Right ventricle myocardium inferior (tissue), 1 donor: ENCODE results near the gene KDM6A. TPM values are rescaled to one million over a fixed set of nuclear protein-coding genes. Genes with fewer than 3 reads are reported as not detected.
"Not testable (repeated sequence)": the region's sequence is repeated elsewhere in the genome, so short reads cannot be mapped to it uniquely, and the experiment has no call there.

Experiments
- ATAC-seq: fragments of 200-7000 bp; cut with Tn5 transposase; one replicate; pipeline ENCODE4 v1.9.1; 2020; ENCODE audit warnings: mild to moderate bottlenecking, moderate library complexity
- DNase-seq: peaks from one replicate; pipeline ENCODE4 v3.0.0; 2021; ENCODE audit errors: missing footprints
- intact Hi-C: fragments of 100-400 bp; cut with DNase I; formaldehyde crosslinking; loops from one replicate; pipeline ENCODE4 v1.11.0; 2022
- total RNA-seq: library from RNA; stranded (reverse); fragmentation: NEBNext Ultra II Directional; extraction: Animal tissue kit (Norgen Biotek cat#: 25700); gene quantifications from one replicate; pipeline ENCODE4 v1.2.1, GENCODE V29; 2021
- donor health status: DM: no; HTN: yes; CAD: no; lungs with severe emphysema.

KDM6A gene
- total RNA-seq, 1 donor from 2014 or later, result 13.5 TPM

DNA sequence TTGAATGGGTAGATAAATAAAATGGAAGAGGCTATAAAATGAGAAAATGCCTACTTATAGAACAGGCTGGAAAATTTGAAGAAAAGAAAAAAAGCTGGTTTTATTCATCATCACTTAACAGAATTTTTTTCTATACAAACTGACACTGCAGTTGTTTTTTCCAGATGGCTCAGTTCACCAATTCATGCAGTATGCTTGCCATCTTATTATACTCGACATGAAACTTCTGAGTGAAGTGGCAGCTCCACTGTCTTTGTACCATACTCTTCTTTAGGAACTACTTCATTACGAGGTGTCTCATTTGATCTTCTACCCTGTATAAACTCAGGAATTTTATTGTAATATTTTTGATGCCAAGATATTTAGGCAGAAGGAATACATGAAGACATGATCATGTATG, 153.0 kb downstream of the KDM6A start:
- ATAC-seq (no peak), DNase-seq (no peak)
- intact Hi-C loops, result no loop called here

DNA sequence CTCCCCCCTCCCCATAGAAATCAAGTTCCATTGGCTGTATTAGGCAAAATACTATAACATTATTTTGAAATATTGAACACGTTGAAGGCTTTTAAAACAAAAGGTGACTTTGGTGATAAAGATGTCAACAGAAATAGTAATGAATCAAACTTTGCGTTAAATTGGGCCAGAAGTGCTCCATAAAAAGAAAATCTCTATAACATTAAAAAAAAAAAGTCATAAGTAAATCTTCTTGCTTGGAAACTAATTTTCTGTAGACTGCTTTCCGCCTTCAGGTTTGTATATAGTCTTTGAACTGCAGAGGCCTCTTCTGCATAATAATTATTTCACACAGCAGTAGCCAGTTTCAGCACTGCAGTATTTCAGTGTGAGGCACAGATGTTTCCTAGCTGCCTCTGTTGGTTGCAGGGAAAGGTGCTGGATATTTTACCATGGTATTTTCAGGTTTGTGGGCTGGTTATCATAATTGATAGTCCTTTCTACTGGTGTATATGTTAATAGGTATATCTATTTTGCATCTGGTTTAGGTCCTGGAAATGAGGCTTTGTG, 158.9 kb downstream of the KDM6A start:
- ATAC-seq (no peak), DNase-seq (no peak)
- intact Hi-C loops, result no loop called here

DNA sequence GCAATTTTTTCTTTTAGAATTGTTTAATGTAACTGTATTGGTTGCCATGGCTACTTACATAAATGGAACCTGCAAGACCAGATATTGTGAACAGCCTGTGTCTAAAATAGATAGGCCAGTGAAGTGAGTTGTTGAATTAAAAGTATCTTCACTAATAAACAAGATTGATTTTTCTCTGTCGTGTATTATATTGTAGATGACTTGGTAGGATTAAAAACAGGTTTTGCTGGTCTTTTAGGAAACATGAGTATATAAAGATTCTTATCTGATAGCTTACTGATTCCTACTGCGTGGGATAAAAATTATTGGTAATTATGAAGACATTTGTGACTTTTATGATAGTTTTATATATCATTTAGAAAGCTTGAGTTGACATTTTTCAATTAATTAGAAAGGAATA, 162.1 kb downstream of the KDM6A start:
- no peak for ATAC-seq
- intact Hi-C loops, result no loop called here
- no peak for DNase-seq

DNA sequence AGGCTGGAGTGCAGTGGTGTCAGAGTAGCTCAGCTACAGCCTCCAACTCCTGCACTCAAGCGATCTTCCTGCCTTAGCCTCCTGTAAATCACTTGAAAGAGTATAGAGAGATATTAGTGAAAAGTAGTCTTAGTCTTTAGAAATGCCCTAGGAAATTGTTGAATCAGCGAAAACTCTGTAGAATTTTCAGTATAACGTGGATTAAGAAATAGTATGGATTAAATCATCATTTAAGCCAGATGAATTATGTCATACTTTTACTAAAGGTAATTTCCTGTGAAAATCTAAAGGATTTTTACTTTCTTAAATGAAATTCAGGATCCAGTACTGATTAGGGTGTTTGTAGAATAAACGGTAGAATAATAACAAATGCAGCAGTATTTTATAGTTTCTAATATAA, 163.2 kb downstream of the KDM6A start:
- DNase-seq, result no peak
- intact Hi-C loops, result no loop called here
- ATAC-seq, result no peak

DNA sequence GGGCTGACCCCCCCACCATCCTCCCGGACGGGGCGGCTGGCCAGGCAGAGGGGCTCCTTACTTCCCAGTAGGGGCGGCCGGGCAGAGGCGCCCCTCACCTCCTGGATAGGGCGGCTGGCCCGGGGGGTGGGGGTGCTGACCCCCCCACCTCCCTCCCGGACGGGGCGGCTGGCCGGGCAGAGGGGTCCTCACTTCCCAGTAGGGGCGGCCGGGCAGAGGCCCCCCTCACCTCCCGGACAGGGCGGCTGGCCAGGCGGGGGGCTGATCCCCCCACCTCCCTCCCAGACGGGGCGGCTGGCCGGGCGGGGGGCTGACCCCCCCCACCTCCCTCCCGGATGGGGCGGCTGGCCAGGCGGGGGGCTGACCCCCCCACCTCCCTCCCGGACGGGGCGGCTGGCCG, 167.1 kb downstream of the KDM6A start:
- ATAC-seq, intact Hi-C loops, DNase-seq: not testable (repeated sequence)

DNA sequence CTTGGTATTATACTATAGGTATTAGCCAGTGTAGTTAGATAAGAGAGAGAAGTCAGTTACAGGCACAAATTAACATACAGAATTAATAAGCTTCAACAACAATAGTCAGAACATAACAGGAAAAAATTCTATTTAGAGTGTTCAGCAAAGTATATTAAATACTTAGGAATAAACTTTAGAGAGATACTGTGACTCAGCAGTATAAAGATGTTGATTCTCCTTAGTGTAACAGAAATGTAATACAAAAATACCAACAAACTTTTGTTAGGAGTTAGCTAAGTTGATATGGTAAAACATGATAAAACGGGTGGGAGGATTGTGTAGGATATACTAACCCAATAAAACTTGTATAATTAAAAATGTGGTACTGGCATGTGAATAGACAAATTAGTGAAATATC, 173.4 kb downstream of the KDM6A start:
- ATAC-seq, result no peak
- DNase-seq, result no peak
- intact Hi-C loops, result no loop called here

DNA sequence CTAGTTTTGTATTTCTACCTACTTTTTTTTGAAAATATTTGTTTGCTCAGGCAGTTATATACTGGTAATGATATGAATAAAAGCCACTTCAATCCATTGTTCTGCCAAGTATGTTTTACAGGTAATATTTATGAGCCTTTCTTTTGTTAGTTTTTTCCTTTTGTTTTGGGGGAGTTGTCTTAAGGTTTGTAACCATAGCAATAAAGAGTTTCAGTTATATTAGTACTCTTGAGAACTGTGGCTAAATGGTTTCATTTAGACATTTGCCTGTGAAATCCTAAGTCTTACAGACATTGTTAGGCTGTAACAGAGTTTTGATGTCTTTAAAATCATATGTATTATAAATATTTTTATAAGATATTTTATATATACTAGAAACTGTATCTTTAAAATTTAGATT, 177.6 kb downstream of the KDM6A start:
- intact Hi-C loops, result loop anchor here (10.0 kb wide), 1 partner anchor 86 kb away; no protein-coding TSS in a partner anchor
- ATAC-seq, result no peak
- DNase-seq, result no peak

DNA sequence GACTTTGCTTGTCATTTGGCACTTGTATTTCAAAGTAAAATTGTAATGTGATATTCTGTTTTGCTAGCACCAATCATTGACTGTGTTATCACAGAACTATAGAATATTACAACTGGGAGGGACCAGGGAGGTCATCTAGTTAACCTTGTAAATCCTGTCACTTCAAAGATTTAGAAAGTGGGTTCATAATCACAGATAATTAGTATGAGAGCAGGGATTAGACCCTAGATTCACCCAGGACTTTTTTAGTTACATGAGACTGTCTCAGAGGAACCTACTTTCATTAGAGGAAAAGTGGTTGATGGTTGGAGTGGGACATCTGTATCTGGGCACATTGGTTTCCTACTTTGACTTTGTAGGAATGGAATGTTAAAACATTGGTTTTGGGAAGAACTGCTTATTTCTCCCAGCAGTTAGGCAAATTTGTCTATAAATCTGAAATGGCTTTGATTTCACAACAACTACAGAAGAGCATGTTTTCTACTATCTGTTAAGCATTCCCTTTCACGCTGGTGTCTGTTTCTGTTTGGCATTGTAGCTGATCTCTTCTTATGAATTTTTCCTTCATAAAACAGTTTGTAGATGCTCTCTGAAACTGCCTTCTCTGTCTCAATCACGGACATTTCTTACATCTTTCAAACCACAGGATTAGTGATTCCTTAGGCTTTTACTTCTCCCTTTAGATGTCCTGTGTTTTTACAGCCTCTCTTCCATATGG, 183.6 kb downstream of the KDM6A start:
- intact Hi-C loops, result loop anchor here (10.0 kb wide), 1 partner anchor 92 kb away; no protein-coding TSS in a partner anchor
- ATAC-seq (no peak), DNase-seq (no peak)

DNA sequence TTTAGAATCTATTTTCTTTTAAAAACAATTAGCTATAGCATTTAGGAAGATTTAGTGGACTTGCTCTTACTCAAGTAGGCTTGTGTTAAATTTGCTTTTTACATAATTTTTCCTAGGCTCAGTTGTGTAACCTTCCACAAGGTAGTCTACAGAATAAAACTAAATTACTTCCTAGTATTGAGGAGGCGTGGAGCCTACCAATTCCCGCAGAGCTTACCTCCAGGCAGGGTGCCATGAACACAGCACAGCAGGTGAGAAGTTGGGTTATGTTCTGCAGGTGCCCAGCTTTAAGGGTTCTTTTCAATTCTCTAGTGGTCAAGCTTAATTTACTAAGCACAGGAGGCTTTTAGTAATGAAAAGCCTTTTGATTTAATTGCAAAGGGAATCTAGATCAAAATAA, 186.9 kb downstream of the KDM6A start:
- not testable (repeated sequence) for ATAC-seq, DNase-seq
- intact Hi-C loops, result loop anchor here (10.0 kb wide), 1 partner anchor 95 kb away; no protein-coding TSS in a partner anchor

DNA sequence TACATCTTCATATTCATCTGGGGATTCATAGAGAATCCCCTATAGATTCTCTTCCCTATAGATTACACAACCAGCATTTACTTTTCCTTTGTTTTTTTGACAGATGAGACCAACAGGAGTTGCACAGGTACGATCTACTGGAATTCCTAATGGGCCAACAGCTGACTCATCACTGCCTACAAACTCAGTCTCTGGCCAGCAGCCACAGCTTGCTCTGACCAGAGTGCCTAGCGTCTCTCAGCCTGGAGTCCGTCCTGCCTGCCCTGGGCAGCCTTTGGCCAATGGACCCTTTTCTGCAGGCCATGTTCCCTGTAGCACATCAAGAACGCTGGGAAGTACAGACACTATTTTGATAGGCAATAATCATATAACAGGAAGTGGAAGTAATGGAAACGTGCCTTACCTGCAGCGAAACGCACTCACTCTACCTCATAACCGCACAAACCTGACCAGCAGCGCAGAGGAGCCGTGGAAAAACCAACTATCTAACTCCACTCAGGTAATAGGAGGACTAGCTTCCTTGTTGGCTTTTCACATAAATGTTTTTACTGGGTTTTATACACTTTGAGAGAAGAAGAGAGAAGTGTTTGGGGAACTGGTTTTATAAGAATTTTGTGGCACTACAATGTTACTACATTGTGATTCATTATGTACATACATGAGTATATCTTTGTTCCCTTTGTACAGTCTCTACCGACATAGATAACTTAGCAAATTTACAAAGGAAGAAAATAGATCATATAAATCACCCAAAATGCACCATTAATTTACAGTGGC, 190.5 kb downstream of the KDM6A start:
- intact Hi-C loops, result no loop called here
- ATAC-seq (no peak), DNase-seq (no peak)

DNA sequence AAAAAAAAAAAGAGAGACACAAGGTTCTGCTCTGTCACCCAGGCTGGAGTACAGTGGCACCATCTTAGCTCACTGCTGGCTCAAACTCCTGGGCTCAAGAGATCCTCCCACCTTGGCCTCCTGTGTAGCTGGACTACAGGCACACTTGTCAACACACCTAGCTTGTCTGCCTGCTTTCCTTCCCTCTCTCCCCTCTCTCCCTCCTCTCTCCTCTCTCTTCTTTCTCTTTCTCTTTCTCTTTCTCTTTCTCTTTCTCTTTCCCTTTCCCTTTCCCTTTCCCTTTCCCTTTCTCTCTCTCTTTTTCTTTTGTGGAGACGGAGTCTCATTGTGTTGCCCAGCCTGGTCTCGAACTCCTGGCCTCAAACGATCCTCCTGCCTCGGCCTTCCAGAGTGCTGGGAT, 195.6 kb downstream of the KDM6A start:
- no peak for DNase-seq
- ATAC-seq, result no peak
- intact Hi-C loops, result no loop called here

DNA sequence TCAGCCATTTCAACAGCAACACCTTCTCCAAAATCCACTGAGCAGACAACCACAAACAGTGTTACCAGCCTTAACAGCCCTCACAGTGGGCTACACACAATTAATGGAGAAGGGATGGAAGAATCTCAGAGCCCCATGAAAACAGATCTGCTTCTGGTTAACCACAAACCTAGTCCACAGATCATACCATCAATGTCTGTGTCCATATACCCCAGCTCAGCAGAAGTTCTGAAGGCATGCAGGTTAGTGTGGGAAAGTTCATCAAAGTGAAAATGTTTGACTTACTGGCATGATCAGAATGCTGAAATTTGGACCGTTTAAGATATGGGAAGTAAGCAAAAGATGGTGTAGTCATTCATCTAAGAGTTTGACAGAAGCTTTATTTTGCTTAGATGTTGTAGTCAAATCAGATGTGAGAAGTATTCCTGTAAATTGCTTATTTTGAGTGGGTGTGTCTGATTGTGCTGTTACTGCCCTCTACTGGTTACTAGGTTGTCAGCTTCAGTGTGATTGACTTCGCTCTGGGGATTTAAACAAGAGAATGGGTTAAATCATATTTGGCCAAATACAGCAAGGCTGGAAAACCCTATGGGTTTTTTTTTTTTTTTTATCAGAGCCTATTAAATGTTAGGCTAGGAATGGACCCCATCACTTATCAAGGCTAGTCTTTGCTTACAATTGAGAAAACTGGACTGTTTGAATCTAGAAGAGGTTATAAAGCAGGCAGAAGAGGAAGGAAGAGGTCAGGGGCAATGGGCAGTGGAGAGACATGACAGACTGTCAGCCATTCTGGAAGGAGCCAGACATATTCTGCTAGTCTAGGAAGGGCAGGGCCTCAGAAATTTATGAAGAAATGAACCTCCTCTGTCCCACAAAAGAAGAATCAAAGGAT, 197.4 kb downstream of the KDM6A start:
- ATAC-seq (no peak), DNase-seq (no peak)
- intact Hi-C loops, result loop anchor here (2.0 kb wide), 1 partner anchor 198 kb away; the partner anchor contains the start of gene KDM6A

DNA sequence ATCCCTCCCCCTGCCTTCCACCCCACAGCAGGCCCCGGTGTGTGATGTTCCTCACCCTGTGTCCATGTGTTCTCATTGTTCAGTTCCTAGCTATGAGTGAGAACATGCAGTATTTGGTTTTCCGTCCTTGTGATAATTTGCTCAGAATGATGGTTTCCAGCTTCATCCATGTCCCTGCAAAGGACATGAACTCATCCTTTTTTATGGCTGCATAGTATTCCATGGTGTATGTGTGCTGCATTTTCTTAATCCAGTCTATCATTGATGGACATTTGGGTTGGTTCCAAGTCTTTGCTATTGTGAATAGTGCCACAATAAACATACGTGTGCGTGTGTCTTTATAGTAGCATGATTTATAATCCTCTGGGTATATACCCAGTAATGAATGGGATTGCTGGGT, 200.0 kb downstream of the KDM6A start:
- ATAC-seq, DNase-seq, intact Hi-C loops: not testable (repeated sequence)

DNA sequence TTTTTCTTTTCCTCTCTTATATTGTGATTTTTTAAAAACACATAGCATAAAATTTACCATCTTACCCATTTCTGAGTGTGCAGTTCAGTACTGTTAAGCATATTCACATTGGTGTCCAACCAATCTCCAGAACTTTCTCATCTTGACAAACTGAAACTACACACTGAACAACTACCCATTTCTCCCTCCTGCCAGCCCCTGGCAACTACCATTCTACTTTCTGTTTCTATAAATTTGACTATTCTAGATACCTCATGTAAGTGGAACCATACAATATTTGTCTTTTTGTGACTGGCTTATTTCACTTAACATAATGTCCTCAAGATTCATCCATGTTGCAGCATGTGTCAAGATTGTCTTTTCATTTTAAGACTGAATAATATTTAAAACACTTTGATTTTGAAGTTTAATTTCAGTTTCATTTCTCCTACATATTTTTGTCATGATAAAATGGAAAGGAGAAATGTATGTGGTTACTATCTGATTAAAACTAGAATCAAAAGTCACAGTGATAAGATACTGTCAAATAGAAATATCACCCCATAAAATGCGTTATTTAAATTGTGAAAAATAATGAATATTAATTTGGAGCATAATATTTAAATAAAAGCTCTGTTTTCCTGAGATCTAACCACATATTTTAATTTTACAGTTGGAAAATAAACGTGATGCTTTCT, 204.9 kb downstream of the KDM6A start:
- ATAC-seq, result no peak

DNA sequence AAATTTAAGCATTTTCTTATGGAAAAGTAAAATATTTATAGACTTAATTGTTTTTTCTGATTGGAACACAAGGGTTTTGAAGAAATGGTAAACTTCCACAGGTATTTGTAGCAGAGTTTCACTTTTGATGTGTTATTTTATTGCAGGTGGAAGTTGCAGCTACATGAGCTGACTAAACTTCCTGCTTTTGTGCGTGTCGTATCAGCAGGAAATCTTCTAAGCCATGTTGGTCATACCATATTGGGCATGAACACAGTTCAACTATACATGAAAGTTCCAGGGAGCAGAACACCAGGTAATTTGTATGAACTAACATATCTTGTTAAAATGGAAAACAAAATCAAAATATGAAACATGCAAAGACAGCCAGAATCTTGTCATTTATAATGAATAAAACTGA, 210.3 kb downstream of the KDM6A start:
- no peak for ATAC-seq
- no peak for DNase-seq
- intact Hi-C loops, result no loop called here

More for the DNA sequence above, 204.9 kb downstream of the KDM6A start:
- no peak for DNase-seq
- intact Hi-C loops, result no loop called here

DNA sequence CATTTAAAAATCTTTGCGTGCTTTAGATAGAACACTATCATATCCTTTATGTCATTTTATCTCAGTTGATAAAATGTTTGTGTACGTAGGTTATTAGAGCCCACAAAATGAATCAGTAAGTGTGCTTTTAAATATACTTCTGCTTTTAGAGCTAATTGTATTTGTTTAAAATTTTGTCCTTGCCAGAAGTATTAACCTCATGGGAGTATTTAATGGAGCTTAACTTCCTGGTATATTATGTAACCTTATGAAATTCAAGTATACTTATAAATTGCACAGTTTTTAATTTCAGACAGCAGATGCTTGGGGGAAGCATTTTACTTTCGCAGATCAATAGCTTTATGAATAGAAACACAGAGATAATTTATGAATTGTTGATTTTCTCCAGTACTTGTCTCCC, 237.5 kb downstream of the KDM6A start:
- no peak for DNase-seq
- intact Hi-C loops, result no loop called here
- no peak for ATAC-seq

DNA sequence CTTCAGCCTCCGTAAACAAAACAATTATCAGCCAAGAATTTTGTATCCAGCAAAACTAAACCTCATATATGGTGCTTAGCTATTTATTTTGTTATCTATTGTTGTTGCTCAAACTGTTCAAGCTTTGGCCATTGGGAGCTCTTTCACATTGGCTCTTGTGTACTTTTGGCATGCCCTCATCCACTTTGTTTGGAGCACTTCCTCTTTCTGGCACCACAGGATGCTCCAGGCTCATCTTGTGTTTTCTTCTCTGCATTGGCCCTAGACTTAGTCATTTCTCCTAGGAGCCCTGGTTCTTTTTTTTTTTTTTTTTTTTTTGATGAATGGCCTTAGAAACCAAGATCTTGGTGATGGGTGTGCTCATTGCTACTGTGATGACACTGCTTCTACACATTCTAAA, 253.2 kb downstream of the KDM6A start:
- DNase-seq, result no peak
- ATAC-seq, result no peak
- intact Hi-C loops, result no loop called here

DNA sequence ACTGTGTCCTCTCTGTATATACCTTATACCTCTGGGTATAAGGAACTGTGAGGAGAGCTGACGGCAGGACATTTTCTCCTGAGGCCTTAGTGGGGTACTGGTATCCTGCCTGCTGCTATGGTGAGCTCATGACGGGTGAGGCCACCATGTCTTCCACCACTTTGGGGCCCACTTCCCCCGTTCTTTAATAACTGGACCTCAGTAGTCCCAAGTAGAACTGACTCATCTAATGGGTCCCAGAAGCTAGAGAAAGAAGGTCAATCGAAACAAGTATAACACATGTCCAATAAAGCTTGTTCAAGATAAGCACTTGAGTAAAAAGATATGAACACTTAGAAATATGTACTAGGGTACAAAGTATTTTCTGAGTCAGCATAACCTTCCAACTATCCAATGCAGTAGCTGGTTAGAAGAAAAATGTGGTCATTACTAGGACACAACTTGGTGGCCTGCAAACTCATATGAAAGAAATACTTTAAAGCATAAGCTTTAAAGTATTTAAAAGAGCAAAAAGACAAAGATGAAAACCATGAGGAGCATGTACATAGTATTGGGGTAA, 256.0 kb downstream of the KDM6A start:
- no peak for ATAC-seq
- no peak for DNase-seq
- intact Hi-C loops, result no loop called here
